Epithelial cell of prostate (primary cell): Measurements from ENCODE around the gene APLN.
A peak's percentile ranks its signal among the peaks of the same experiment; 100 is the strongest.

ENCODE experiments used
- DNase-seq: peaks from one replicate; pipeline ENCODE4 v3.0.0-alpha.2; 2011; ENCODE audit warnings: low read depth, low spot score
- H3K27ac ChIP-seq: fragments of 450-650 bp; 2 replicates; pipeline ENCODE4 v1.5.1; 2017; ENCODE audit warnings: mild to moderate bottlenecking

APLN gene

GRCh38 chrX:129654652-129655546 lies at the start of gene APLN:
Gene APLN, minus strand, starts transcription at chrX:129654956. Its CDS starts 326 bp downstream, at chrX:129654630.
- no peak for DNase-seq
- H3K27ac ChIP-seq = no peak within 1 kb of the TSS

GRCh38 chrX:129704491-129704890 lies 49.7 kb upstream of the APLN start:
- no peak for DNase-seq

GRCh38 chrX:129701624-129702069 lies 46.9 kb upstream of the APLN start:
- no peak overlapping the region for H3K27ac ChIP-seq
- DNase-seq = no peak

More at GRCh38 chrX:129704491-129704890, 49.7 kb upstream of the APLN start:
- no peak overlapping the region for H3K27ac ChIP-seq

- no peak overlapping the region for H3K27ac ChIP-seq
- no peak for DNase-seq
Measured at GRCh38 chrX:129700536-129700935, 45.8 kb upstream of the APLN start.

- H3K27ac ChIP-seq = no peak overlapping the region
Measured at GRCh38 chrX:129698150-129698549, 43.4 kb upstream of the APLN start.

GRCh38 chrX:129697204-129697829 lies 42.6 kb upstream of the APLN start:
- no peak for DNase-seq
- no peak overlapping the region for H3K27ac ChIP-seq

More at GRCh38 chrX:129698150-129698549, 43.4 kb upstream of the APLN start:
- DNase-seq = no peak

- DNase-seq = no peak
- H3K27ac ChIP-seq = no peak overlapping the region
Measured at GRCh38 chrX:129696463-129697155, 41.9 kb upstream of the APLN start.

GRCh38 chrX:129695937-129696336 lies 41.2 kb upstream of the APLN start:
- no peak overlapping the region for H3K27ac ChIP-seq
- no peak for DNase-seq

- H3K27ac ChIP-seq = no peak overlapping the region
- no peak for DNase-seq
Measured at GRCh38 chrX:129695535-129695934, 40.8 kb upstream of the APLN start.

GRCh38 chrX:129694805-129695204 lies 40.0 kb upstream of the APLN start:
- H3K27ac ChIP-seq = no peak overlapping the region
- no peak for DNase-seq

- no peak overlapping the region for H3K27ac ChIP-seq
- DNase-seq = no peak
Measured at GRCh38 chrX:129693354-129693753, 38.6 kb upstream of the APLN start.

GRCh38 chrX:129690435-129690834 lies 35.7 kb upstream of the APLN start:
- DNase-seq = no peak
- H3K27ac ChIP-seq = no peak overlapping the region

- no peak overlapping the region for H3K27ac ChIP-seq
- no peak for DNase-seq
Measured at GRCh38 chrX:129689796-129690195, 35.0 kb upstream of the APLN start.

GRCh38 chrX:129688097-129688496 lies 33.3 kb upstream of the APLN start:
- DNase-seq = no peak
- no peak overlapping the region for H3K27ac ChIP-seq

- no peak for DNase-seq
- H3K27ac ChIP-seq = no peak overlapping the region
Measured at GRCh38 chrX:129686422-129686948, 31.7 kb upstream of the APLN start.

GRCh38 chrX:129682979-129683378 lies 28.2 kb upstream of the APLN start:
- no peak for DNase-seq
- no peak overlapping the region for H3K27ac ChIP-seq

GRCh38 chrX:129679901-129680300 lies 25.1 kb upstream of the APLN start:
- H3K27ac ChIP-seq = peak overlapping the region; percentile 45
- DNase-seq = peak; percentile 49

GRCh38 chrX:129678614-129679195 lies 23.9 kb upstream of the APLN start:
- no peak for DNase-seq
- peak overlapping the region; percentile 30 for H3K27ac ChIP-seq

GRCh38 chrX:129667412-129667811 lies 12.7 kb upstream of the APLN start:
- no peak for DNase-seq
- no peak overlapping the region for H3K27ac ChIP-seq
